Fibroblast of the aortic adventitia (primary cell): ENCODE data around the gene RAD51B. TPM values are rescaled to one million over a fixed set of nuclear protein-coding genes. Genes with fewer than 3 reads are reported as not detected.

ENCODE experiments used
- DNase-seq: peaks from one replicate; pipeline ENCODE4 v3.0.0-alpha.2; 2010; ENCODE audit warnings: low read depth
- H3K4me3 ChIP-seq: 2 replicates; pipeline ENCODE4 v1.5.1; 2011; ENCODE audit warnings: low read depth, mild to moderate bottlenecking, control low read depth, low read length, moderate library complexity
- CTCF ChIP-seq: IDR thresholded peaks from 2 replicates; pipeline ENCODE4 v1.5.1; 2011; ENCODE audit warnings: mild to moderate bottlenecking, low read length, control low read depth, inconsistent platforms; ENCODE audit not compliant: insufficient read depth
- total RNA-seq: library from RNA; depleted of rRNA; stranded (reverse); fragments of >200 nt; gene quantifications from 2 replicates; pipeline ENCODE4 v1.2.3, GENCODE V29; 2012; ENCODE audit warnings: low replicate concordance

The RAD51B gene
- total RNA-seq, 1 donor = 28.7 TPM

GRCh38 chr14:67887478-67887877 lies 67.9 kb downstream of the RAD51B start:
- no peak for DNase-seq
- no peak overlapping the region for H3K4me3 ChIP-seq
- TF ChIP-seq CTCF = no peak

DNA sequence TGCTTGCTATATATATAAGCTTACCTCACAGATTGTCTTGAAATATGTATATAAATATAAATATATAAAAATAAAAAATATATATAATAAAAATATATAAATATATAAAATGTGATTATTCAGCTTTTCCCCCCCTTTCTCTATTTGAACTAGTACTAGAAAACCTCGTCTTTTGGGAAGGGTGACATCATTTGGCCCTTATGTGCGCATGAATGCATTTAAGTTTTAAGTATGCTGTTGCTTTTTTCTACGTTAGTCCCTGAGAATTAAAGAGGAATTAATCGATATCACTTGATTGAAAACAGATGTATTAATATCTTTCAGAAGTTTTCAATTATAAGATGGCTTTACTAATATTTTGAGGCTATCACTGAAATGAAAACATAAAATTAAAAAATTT lies 69.9 kb downstream of the RAD51B start:
- no peak overlapping the region for H3K4me3 ChIP-seq
- no peak for TF ChIP-seq CTCF
- no peak for DNase-seq

- no peak overlapping the region for H3K4me3 ChIP-seq
- TF ChIP-seq CTCF = no peak
Observed at GRCh38 chr14:67892466-67893100, 73.0 kb downstream of the RAD51B start.

DNA sequence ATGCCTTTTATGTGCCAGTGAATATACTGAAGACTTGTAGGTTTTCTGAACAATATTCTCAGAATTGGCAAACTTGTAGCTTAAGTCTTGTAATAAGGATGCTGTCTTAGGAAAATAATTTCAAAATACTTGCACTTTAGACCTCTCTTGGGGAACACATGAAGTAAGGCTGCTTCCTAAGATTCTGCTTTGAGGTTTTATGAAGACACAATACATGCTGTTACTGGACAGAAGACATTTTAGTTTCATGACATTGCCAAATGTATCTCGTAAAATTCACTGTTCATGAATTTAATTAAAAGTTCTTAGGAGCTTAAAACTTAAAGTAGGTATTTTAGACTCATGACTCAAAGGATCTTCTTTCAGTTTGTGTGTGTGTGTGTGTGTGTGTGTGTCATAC lies 80.7 kb downstream of the RAD51B start:
- no peak overlapping the region for H3K4me3 ChIP-seq
- no peak for DNase-seq
- no peak for TF ChIP-seq CTCF

More at GRCh38 chr14:67892466-67893100, 73.0 kb downstream of the RAD51B start:
- DNase-seq = no peak

- peak; percentile 61 for DNase-seq
- TF ChIP-seq CTCF = no peak
- no peak overlapping the region for H3K4me3 ChIP-seq
Observed at GRCh38 chr14:67908052-67908754, 88.6 kb downstream of the RAD51B start.

DNA sequence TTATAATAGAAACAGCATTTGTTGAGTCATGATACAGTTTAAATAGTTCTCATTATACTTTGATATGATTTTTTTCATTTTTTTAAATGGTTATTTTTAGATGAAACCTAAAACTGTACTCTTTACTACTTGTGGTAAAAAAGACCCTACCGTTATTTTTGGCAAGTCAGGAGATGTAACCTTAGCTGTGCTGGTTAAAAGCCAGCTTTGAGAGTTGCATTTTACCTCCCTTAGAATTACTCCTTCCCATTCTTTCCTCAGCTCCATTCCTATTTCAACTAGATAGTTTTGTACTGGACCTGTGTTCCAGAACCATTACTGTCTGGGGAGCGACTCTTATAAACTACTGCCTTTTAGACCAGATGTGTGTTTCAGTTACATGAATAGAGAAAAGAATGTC lies 92.0 kb downstream of the RAD51B start:
- H3K4me3 ChIP-seq = no peak overlapping the region
- no peak for TF ChIP-seq CTCF
- peak; percentile 58 for DNase-seq

DNA sequence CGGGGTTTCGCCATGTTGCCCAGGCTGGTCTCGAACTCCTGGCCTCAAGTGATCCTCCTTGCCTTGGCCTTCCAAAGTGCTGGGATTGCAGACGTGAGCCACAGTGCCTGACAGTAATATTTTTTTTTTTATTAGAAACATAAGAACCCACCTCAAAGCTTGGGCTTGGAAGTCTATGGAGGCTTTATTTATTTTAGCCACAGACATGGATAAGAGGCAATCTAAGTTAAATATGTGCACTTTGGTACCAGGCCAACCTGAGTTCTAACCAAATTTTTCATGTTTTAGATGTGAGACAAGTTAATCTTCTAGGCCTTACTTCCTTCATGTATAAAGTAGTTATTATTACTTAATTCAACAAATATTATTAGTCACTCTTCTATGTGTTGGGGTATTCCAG lies 96.9 kb downstream of the RAD51B start:
- no peak for TF ChIP-seq CTCF
- no peak overlapping the region for H3K4me3 ChIP-seq
- no peak for DNase-seq
